Middle frontal gyrus (tissue), 1 donor: Measurements from ENCODE around the gene FBXO41.
"Not testable (repeated sequence)": the region's sequence is repeated elsewhere in the genome, so short reads cannot be mapped to it uniquely, and the experiment has no call there.

Source experiments
- DNase-seq: peaks from one replicate; pipeline ENCODE4 v3.0.0-alpha.2; 2015; ENCODE audit warnings: low spot score; ENCODE audit errors: extremely low spot score

FBXO41 gene

DNA sequence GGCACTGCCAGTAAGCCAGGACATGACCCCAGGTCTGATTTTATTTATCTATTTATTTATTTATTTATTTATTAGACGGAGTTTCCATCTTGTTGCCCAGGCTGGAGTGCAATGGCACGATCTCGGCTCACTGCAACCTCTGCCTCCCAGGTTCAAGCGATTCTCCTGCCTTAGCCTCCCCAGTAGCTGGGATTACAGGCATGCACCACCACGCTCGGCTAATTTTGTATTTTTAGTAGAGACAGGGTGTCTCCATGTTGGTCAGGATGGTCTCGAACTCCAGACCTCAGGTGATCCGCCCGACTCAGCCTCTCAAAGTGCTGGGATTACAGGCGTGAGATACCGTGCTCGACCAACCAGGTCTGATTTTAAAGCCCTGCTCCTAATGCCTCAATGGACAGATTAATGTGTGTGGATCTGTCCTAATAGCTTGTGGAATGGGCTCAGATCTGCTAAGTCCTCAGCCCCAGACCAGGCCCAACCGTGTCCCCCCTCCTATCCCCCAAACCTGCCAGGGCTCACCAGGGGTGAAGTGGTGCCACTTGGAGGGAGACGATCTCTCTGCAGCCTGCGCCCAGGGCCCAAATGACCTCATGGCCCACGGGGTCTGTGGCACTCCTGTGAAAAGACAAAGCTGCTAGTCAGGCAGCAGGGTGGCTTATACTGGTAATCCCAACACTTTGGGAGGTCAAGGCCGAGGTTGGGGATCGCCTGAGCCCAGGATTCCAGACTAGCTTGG is 21.4 kb downstream of the FBXO41 start:
- not testable (repeated sequence) for DNase-seq

DNA sequence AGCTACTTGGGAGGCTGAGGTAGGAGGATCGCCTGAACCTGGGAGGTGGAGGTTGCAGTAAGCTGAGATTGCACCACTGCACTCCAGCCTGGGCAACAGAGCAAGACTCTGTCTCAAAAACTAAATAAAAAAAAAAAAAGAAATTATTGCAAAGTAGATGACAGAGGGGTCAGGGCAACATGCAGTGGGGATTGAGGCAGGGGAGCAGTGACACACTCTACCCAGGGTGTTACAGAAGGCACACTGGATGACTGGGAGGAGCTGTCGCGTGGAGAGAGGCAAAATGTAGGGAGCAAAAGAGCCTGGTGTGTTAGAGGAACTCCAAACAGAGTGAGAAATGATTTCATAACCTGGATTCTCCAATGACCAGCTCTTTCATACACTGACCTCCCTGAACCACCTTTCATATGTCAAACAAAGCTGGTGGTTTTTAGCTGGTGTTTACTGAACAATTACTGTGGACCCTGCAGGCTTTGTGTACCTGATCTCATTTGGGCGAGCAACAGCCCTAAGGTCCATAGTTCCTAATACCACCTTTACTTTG is 22.1 kb downstream of the FBXO41 start:
- no peak for DNase-seq

- DNase-seq: no peak
These were observed 23.8 kb downstream of the FBXO41 start for GRCh38 chr2:73260338-73260984.

GRCh38 chr2:73259704-73260337 is 24.5 kb downstream of the FBXO41 start:
- DNase-seq: no peak

DNA sequence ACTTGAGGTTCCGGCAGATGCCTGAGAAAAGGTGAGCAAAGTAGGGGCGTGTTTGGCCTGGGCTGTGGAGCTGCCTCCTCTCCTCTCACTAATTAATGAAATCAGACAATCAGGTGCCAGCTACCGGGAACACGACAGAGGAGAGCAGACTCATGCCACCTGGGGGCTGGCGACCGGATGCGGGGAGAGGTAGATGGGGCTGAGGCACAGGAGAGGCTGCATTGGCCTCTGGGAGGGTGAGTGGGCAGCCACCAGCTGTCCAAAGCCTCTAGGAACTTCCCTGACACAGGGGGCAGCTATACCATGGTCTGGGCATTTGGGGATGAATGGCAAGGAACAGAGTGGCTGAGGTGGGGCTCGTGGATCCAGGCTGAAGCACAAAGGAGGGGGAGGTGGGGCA is 25.0 kb downstream of the FBXO41 start:
- no peak for DNase-seq

DNA sequence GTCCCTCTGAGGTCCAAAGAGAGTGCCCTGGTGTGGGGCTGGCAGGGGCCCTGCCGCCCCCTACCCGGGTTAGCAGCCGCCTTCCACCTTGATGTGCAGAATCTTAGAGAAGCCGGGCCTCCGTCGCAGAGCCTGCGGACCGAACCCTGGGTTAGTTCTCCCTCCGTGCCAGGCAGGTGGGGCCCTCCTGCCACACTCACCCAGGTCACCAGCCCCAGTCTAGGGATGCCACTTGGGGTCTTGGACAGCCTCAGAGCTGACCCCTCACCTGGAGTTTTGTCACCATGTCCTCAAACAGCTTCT is 25.4 kb downstream of the FBXO41 start:
- DNase-seq: no peak

DNA sequence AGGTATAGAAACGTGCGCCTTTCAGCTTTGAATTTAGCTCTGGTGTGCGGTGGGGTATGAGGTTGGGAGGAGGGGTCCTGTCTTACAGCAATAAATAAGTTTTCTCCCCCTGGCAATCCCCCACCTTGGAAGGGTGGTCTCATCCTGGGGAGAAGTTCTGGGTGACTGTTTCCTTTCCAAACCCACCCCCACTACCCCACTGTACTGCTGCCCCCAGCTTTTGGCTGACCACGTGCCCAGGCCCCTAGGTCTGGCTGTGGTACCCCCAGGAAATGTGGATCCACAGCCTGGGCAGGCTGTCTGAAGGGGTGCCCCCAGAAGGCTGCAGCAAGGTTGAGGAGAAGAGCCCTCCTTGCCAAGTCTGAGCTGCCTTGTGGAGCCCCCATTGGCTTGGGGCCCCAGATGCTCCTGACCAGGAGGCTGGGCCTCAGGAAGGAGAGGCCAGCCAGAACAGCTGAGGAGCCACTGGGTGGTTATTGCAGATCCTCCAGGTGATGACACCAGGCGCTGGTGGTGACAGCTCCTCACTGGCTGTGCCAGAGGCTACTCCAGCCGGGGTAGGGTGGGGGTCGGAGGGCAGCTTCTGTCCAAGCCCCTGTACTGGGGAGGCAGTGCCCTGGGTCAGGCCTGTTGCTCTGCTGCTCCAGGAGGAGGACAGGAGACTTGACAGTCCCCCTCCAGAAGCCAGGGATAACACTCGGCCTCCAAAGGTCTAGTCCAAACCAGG is 25.9 kb downstream of the FBXO41 start:
- no peak for DNase-seq

GRCh38 chr2:73257425-73258125 is 26.7 kb downstream of the FBXO41 start:
- no peak for DNase-seq

DNA sequence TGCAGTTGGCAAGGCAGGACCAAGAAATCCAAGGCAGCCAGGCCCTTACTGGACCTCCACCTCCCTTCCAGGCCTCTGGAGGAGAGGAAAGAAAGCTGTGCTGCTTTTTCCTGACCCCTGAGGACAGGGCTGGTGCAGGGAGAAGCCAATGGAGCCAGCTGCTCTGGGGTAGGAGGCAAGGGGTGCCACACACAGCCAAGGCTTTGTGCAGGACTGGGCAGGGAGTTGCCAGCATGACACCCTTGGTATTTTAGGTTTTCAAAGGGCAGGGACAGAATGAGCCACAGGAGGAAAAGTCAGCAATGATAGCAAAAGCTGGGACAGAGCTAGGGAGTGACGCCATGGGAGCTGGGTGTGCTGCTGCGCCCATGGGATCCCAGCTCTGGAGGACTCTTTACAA is 27.3 kb downstream of the FBXO41 start:
- DNase-seq: no peak

GRCh38 chr2:73256618-73256922 is 27.7 kb downstream of the FBXO41 start:
- no peak for DNase-seq

DNA sequence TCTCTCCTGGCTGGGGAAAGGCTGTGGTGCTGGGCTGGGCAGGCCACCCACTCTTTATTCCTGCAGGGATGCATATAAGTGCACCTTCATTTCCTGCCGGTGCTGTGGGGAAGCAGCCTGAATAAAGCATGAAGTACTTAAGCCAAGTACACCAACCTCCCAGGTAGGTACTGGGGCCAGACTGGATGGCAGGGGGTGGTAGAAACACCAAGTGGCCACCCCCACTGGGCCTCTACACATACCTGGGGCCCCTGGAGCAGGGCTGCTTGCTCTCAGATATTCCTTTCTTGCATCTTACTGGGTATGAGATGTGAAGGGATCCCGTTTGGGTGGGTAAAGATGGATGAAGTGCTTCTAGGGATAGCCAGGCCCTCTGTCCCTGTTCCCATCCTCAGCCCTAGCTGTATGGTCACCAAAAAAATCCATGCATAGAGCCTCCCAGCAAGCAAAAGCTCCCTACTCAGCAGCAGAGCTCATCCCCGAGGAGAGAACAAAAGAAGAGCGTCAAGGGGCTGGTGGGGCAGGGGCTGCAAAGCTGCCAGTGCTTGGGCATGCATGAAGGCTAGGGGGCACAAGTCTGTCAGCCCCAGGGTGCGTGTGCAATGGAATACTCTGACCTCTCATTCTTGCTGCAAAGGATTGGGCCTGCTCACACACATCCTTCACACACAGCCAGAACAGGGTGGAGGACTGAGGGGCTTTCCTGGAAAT is 28.2 kb downstream of the FBXO41 start:
- no peak for DNase-seq

GRCh38 chr2:73255007-73255644 is 29.2 kb downstream of the FBXO41 start:
- no peak for DNase-seq

GRCh38 chr2:73254343-73255006 is 29.8 kb downstream of the FBXO41 start:
- no peak for DNase-seq

GRCh38 chr2:73253901-73254300 is 30.4 kb downstream of the FBXO41 start:
- no peak for DNase-seq

GRCh38 chr2:73253400-73253799 is 30.9 kb downstream of the FBXO41 start:
- no peak for DNase-seq

GRCh38 chr2:73252238-73253027 is 31.8 kb downstream of the FBXO41 start:
- no peak for DNase-seq

DNA sequence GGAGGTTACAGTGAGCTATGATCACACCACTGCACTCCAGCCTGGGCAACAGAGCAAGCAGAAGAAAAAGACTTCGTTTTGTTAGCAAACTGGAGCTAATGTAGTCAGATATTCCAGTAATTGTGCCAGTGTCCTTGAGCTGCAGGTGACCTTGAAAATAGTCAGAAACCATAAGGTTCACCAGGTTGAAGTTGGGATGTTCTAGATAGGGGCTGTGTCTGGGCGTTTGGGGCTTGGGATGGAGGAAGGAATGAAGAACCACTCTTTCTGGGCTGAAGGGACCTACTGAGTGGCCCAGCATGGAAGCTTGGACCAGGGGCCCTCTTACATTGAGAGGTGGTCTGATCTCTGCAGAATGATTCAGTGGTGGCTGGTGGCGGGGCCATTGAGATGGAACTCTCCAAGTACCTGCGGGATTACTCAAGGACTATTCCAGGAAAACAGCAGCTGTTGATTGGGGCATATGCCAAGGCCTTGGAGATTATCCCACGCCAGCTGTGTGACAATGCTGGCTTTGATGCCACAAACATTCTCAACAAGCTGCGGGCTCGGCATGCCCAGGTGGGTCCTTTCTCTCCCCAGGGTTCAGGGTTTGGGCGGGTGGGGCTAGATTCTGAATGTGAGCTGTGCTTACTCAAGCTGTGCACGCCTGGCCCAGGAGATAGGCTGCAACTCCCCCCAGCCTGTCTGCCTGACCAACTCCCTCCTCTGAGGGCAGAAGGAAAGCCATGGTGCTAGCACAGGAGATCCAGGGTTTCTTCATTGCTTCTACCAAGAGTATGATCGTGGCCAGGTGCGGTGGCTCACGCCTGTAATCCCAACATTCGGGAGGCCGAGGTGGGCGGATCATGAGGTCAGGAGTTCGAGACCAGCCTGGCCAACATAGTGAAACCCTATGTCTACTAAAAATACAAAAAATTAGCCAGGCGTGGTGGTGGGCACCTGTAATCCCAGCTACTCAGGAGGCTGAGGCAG is 33.1 kb downstream of the FBXO41 start:
- DNase-seq: no peak

DNA sequence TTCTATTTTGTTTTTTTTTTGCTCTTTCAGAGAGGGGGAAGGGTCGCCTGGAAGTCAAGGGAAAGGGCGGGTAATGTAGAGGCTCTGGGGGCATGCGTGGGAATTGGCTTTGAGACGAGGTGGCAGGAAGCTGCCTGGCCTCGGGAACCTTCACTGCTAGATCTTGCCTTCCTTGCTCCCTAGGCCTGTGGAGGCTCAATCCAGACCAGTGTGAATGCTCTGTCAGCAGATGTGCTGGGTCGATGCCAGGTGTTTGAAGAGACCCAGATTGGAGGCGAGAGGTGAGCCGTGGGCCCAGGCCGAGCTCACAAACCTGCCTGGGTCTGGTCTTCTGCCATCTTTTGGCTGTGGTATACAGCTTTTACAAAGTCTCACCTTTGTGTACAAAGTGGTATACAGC is 34.6 kb downstream of the FBXO41 start:
- no peak for DNase-seq
